ENCODE measurements around the gene TUBB. TPM values are rescaled to one million over a fixed set of nuclear protein-coding genes. Genes with fewer than 3 reads are reported as not detected.
"Not testable (repeated sequence)": the region's sequence is repeated elsewhere in the genome, so short reads cannot be mapped to it uniquely, and the experiment has no call there.

The TUBB gene
- total and polyA plus RNA-seq, 2 of the 8 experiments (the other 6 are each of a cell fraction or from before 2014, with no cell fraction given): 1,880 to 3,022 TPM

GRCh38 chr6:30756405-30757003 lies 36.4 kb downstream of the TUBB start:
- H3K18ac ChIP-seq (ENCODE audit: extremely low read depth, low read length); H3K79me1 ChIP-seq (ENCODE audit: low read depth, low read length); H3K4me3 ChIP-seq (ENCODE audit: extremely low read depth in 1 of 4, insufficient read depth in 2 of 4, low read depth in 3 of 4, low read length in 4 of 4); DNase-seq (ENCODE audit: low read depth in 1 of 2, low spot score in 2 of 2); H3K79me2 ChIP-seq (ENCODE audit: control insufficient read depth in 1 of 2, insufficient read depth in 2 of 2, low read length in 2 of 2); H3K27me3 ChIP-seq (replicated peaks in 1 of 4; ENCODE audit: control insufficient read depth in 3 of 4, extremely low read depth in 1 of 4, insufficient read depth in 3 of 4, low read length in 3 of 4); H3K23me2 ChIP-seq (ENCODE audit: low read depth, low read length); H3K4ac ChIP-seq (replicated peaks; ENCODE audit: insufficient read length, low read depth, low read length); H3K23ac ChIP-seq (ENCODE audit: insufficient read length); H2AK5ac ChIP-seq (ENCODE audit: low read depth, low read length); H4K5ac ChIP-seq (ENCODE audit: insufficient read length, low read depth, low read length); H3K4me1 ChIP-seq (replicated peaks in 1 of 4; ENCODE audit: control insufficient read depth in 3 of 4, insufficient read depth in 4 of 4, low read length in 3 of 4); H3K4me2 ChIP-seq (ENCODE audit: insufficient read depth in 1 of 2, low read depth in 2 of 2, low read length in 2 of 2); H3K9ac ChIP-seq (replicated peaks in 1 of 4; ENCODE audit: extremely low read depth in 1 of 4, low read depth in 3 of 4, low read length in 3 of 4); H2BK5ac ChIP-seq (ENCODE audit: low read depth, low read length); H2AFZ ChIP-seq (ENCODE audit: low read length); H2BK120ac ChIP-seq (replicated peaks; ENCODE audit: low read depth, low read length); FAIRE-seq; H2BK20ac ChIP-seq (ENCODE audit: low read length); H3K9me3 ChIP-seq (ENCODE audit: insufficient read depth in 2 of 2, low read depth in 1 of 2, low read length in 1 of 2); H2BK15ac ChIP-seq (ENCODE audit: low read length); H2BK12ac ChIP-seq (ENCODE audit: low read depth, low read length); H4K20me1 ChIP-seq (replicated peaks in 1 of 2; ENCODE audit: control insufficient read depth in 1 of 2, insufficient read depth in 2 of 2, low read length in 2 of 2); H3K36me3 ChIP-seq (ENCODE audit: control insufficient read depth in 2 of 4, insufficient read depth in 4 of 4, low read length in 3 of 4); H3K14ac ChIP-seq (ENCODE audit: insufficient read length); H4K91ac ChIP-seq (replicated peaks; ENCODE audit: insufficient read length, low read length); H3K56ac ChIP-seq (replicated peaks; ENCODE audit: insufficient read length, low read depth, low read length); H3K27ac ChIP-seq (ENCODE audit: low read depth, low read length); H4K8ac ChIP-seq (ENCODE audit: extremely low read depth, insufficient read depth, low read length): not testable (repeated sequence)
- ChIA-PET POLR2A (ENCODE audit: partially characterized antibody) (interaction anchor here (0.7 to 1.0 kb wide), 3 partner anchors 12 to 13 kb away, joined by 3 read pairs; partner anchors contain the start of gene IER3), CTCF (ENCODE audit: partially characterized antibody) (interaction anchor here (0.6 to 2.0 kb wide), 6 partner anchors 10 to 1031 kb away, joined by 3 to 7 read pairs (median 3); no protein-coding TSS in a partner anchor)
- WGBS, 2 experiments (ENCODE audit: extremely low coverage in 1 of 2, insufficient coverage in 1 of 2, insufficient read length in 1 of 2, insufficient replicate concordance in 2 of 2, low coverage in 1 of 2, low lambda C conversion rate in 2 of 2, missing lambda C conversion rate in 1 of 2): 92% methylated on average over 7 of the region's 7 CpGs; no CpG with 5 or more reads in 1 of the 2 experiments
